Measurements from ENCODE around the gene MUC4. TPM values are rescaled to one million over a fixed set of nuclear protein-coding genes. Genes with fewer than 3 reads are reported as not detected.

Gene MUC4
- total and polyA plus RNA-seq, 2 experiments from 2014 or later = 1.3 TPM

GRCh38 chr3:195766671-195767070, 45.1 kb downstream of the MUC4 start:
- Mint-ChIP-seq H3K4me1 (no peaks in the 10 kb centered on the region; the same call in 2 of the 3 replicates), H3K4me3 (no peak overlapping the region), H3K9me3 (peaks cover 12% of the 10 kb centered on the region; the same call in 2 of the 3 replicates), H3K36me3 (ENCODE audit: low read depth) (no peaks in the 10 kb centered on the region), H3K27me3 (ENCODE audit: insufficient read depth, low read depth, poor library complexity) (peaks cover 7% of the 10 kb centered on the region), H3K27ac (no peak overlapping the region)
- H3K27me3 ChIP-seq (ENCODE audit: insufficient read depth) = no peaks in the 10 kb centered on the region
- TF ChIP-seq POLR2AphosphoS5 (IDR thresholded peaks at IDR 0.05; ENCODE audit: low read depth) = no peak
- no peak for TF ChIP-seq REST (IDR thresholded peaks at IDR 0.05; ENCODE audit: unreplicated experiment)
- TF ChIP-seq NANOG (IDR thresholded peaks at IDR 0.05; ENCODE audit: borderline replicate concordance) = no peak
- TF ChIP-seq EZH2 (IDR thresholded peaks at IDR 0.05; ENCODE audit: low read depth, unreplicated experiment) = no peak
- TF ChIP-seq ZNF114 (CRISPR knock-in tag; IDR thresholded peaks at IDR 0.05) = no peak
- no peak for TF ChIP-seq CREB1 (CRISPR knock-in tag; IDR thresholded peaks at IDR 0.05; ENCODE audit: low read depth)
- TF ChIP-seq EZH2phosphoT487 (IDR thresholded peaks at IDR 0.05; ENCODE audit: unreplicated experiment) = no peak
- no peak for TF ChIP-seq CTCF (conservative IDR thresholded peaks at IDR 0.05; ENCODE audit: low read depth in 2 of 2)
- TF ChIP-seq, protein P1, sequence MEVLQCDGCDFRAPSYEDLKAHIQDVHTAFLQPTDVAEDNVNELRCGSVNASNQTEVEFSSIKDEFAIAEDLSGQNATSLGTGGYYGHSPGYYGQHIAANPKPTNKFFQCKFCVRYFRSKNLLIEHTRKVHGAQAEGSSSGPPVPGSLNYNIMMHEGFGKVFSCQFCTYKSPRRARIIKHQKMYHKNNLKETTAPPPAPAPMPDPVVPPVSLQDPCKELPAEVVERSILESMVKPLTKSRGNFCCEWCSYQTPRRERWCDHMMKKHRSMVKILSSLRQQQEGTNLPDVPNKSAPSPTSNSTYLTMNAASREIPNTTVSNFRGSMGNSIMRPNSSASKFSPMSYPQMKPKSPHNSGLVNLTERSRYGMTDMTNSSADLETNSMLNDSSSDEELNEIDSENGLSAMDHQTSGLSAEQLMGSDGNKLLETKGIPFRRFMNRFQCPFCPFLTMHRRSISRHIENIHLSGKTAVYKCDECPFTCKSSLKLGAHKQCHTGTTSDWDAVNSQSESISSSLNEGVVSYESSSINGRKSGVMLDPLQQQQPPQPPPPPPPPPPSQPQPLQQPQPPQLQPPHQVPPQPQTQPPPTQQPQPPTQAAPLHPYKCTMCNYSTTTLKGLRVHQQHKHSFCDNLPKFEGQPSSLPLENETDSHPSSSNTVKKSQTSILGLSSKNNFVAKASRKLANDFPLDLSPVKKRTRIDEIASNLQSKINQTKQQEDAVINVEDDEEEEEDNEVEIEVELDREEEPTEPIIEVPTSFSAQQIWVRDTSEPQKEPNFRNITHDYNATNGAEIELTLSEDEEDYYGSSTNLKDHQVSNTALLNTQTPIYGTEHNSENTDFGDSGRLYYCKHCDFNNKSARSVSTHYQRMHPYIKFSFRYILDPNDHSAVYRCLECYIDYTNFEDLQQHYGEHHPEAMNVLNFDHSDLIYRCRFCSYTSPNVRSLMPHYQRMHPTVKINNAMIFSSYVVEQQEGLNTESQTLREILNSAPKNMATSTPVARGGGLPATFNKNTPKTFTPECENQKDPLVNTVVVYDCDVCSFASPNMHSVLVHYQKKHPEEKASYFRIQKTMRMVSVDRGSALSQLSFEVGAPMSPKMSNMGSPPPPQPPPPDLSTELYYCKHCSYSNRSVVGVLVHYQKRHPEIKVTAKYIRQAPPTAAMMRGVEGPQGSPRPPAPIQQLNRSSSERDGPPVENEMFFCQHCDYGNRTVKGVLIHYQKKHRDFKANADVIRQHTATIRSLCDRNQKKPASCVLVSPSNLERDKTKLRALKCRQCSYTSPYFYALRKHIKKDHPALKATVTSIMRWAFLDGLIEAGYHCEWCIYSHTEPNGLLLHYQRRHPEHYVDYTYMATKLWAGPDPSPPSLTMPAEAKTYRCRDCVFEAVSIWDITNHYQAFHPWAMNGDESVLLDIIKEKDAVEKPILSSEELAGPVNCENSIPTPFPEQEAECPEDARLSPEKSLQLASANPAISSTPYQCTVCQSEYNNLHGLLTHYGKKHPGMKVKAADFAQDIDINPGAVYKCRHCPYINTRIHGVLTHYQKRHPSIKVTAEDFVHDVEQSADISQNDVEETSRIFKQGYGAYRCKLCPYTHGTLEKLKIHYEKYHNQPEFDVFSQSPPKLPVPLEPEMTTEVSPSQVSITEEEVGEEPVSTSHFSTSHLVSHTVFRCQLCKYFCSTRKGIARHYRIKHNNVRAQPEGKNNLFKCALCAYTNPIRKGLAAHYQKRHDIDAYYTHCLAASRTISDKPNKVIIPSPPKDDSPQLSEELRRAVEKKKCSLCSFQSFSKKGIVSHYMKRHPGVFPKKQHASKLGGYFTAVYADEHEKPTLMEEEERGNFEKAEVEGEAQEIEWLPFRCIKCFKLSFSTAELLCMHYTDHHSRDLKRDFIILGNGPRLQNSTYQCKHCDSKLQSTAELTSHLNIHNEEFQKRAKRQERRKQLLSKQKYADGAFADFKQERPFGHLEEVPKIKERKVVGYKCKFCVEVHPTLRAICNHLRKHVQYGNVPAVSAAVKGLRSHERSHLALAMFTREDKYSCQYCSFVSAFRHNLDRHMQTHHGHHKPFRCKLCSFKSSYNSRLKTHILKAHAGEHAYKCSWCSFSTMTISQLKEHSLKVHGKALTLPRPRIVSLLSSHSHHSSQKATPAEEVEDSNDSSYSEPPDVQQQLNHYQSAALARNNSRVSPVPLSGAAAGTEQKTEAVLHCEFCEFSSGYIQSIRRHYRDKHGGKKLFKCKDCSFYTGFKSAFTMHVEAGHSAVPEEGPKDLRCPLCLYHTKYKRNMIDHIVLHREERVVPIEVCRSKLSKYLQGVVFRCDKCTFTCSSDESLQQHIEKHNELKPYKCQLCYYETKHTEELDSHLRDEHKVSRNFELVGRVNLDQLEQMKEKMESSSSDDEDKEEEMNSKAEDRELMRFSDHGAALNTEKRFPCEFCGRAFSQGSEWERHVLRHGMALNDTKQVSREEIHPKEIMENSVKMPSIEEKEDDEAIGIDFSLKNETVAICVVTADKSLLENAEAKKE (CRISPR knock-in tag; IDR thresholded peaks at IDR 0.05) = no peak
- no peak for TF ChIP-seq ZNF331 (CRISPR knock-in tag; IDR thresholded peaks at IDR 0.05; ENCODE audit: low read depth)
- TF ChIP-seq ETS1 (IDR thresholded peaks at IDR 0.05) = no peak
- TF ChIP-seq JUNB (IDR thresholded peaks at IDR 0.05; ENCODE audit: unreplicated experiment) = no peak
- TF ChIP-seq STAT1 (IDR thresholded peaks at IDR 0.05; ENCODE audit: unreplicated experiment) = no peak
- no peaks in the 10 kb centered on the region for H3K4me1 ChIP-seq (ENCODE audit: insufficient read depth)
- H3K36me3 ChIP-seq (ENCODE audit: insufficient read depth) = no peaks in the 10 kb centered on the region
- H3K4me3 ChIP-seq = no peak overlapping the region
- ATAC-seq (no peak), DNase-seq (ENCODE audit: low spot score) (no peak)
- no peaks in the 10 kb centered on the region for H3K9me2 ChIP-seq (ENCODE audit: insufficient read depth)
- no peaks in the 10 kb centered on the region for H3K79me2 ChIP-seq (replicated peaks; ENCODE audit: insufficient read depth)
- no peaks in the 10 kb centered on the region for H3F3A ChIP-seq (replicated peaks; ENCODE audit: low read depth)
- no peaks in the 10 kb centered on the region for H4K20me1 ChIP-seq (replicated peaks; ENCODE audit: insufficient read depth)
- no peak overlapping the region for H3K4me2 ChIP-seq
- H2AFZ ChIP-seq = no peak overlapping the region
- no peak overlapping the region for H3K27ac ChIP-seq (ENCODE audit: low read depth)
